Spleen (tissue), 7 donors: ENCODE measurements around the gene HYCC1.

Experiments
- CTCF ChIP-seq, 11 experiments: fragments of 200-600 bp in 7 of 11; fragments of 450-650 bp in 4 of 11; sonication (generic) in 4 of 11; IDR thresholded peaks in 8 of 11; conservative IDR thresholded peaks in 3 of 11; 1 replicate in 7 of 11; 2 replicates in 4 of 11; pipeline versions ENCODE4 v1.4.0 to v1.8.0; 2016 to 2021; ENCODE audit warnings: antibody characterized with exemption in 11 of 11, inconsistent platforms in 4 of 11, mild to moderate bottlenecking in 1 of 11
- POLR2A ChIP-seq, 3 donors: fragments of 450-650 bp; IDR thresholded peaks; one replicate each; pipeline ENCODE4 v1.5.1; 2017; ENCODE audit warnings: antibody characterized with exemption in 3 of 3, mild to moderate bottlenecking in 1 of 3
- POLR2AphosphoS5 ChIP-seq, 3 donors: sonication (generic); formaldehyde crosslinking; IDR thresholded peaks; one replicate each; pipeline ENCODE4 v1.5.1; 2017; ENCODE audit warnings: antibody characterized with exemption in 3 of 3
- donor health status: DM: no; HTN: no; CAD: no; lungs with moderate emphysema.
- donor health status: DM: no; HTN: no; CAD: no.
- donor health status: DM: no; HTN: no; CAD: no.

DNA sequence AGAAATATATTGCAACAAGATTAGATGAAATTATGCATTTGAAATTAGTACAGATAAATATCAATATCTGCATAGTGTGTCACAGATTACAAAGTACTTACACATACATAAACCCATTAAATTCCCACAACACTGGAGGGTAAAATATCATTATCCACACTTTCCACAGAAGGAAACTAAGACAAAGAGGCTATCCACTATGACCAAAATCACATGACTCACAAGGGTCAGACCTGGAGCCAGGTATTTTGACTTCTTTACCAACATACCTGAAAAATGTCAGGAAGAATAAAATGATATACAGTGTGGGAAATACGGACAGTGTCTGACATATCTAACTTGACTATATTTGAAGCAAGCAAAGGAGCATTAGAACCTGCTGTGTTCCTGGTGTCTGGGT lies 34.1 kb downstream of the HYCC1 start:
- TF ChIP-seq CTCF (IDR thresholded peaks at IDR 0.05 in 8 of 11, conservative IDR thresholded peaks at IDR 0.05 in 3 of 11): no peak
- TF ChIP-seq POLR2AphosphoS5 (IDR thresholded peaks at IDR 0.05): no peak
- no peak for TF ChIP-seq POLR2A (IDR thresholded peaks at IDR 0.05)
